Measurements from ENCODE around the gene UBXN11. TPM values are rescaled to one million over a fixed set of nuclear protein-coding genes. Genes with fewer than 3 reads are reported as not detected.

UBXN11 gene, protein sequence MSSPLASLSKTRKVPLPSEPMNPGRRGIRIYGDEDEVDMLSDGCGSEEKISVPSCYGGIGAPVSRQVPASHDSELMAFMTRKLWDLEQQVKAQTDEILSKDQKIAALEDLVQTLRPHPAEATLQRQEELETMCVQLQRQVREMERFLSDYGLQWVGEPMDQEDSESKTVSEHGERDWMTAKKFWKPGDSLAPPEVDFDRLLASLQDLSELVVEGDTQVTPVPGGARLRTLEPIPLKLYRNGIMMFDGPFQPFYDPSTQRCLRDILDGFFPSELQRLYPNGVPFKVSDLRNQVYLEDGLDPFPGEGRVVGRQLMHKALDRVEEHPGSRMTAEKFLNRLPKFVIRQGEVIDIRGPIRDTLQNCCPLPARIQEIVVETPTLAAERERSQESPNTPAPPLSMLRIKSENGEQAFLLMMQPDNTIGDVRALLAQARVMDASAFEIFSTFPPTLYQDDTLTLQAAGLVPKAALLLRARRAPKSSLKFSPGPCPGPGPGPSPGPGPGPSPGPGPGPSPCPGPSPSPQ
- total RNA-seq (2014; rRNA removed; shearing (Covaris generic)): 4.0 and 4.5 TPM in 2 replicates
- 3.3 and 4.4 TPM in 2 replicates for polyA plus RNA-seq (2015; cell fraction: cytosol; rRNA removed)
- 33.1 and 35.2 TPM in 2 replicates for polyA plus RNA-seq (2015; cell fraction: nucleus; rRNA removed)

- peak; percentile 93 for DNase-seq (ENCODE audit: low read depth)
Observed at GRCh38 chr1:26306290-26307229, at the start of gene UBXN11. Gene UBXN11, minus strand, starts transcription at chr1:26306636. Its CDS starts 3,753 bp downstream, at chr1:26302883.

DNA sequence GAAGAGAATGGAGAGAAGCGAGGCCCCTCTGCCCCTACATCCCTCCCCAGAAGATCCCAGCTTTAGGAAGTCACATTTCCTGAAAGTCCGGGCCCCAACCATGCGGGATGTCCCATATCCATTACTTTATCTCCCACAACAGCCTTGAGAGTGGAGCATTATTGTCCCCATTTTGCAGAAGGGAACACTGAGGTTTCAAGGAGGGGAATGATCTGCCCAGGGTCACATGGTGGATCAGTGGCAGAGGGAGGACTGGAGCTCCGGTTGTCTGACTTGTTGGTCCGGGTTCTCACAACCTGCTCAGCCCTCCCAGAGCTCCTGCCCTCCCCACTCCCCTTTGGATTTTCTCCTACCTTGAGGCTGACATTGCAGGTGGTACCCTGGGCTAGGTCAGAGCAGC lies 49.7 kb upstream of the UBXN11 start:
- no peak for DNase-seq (ENCODE audit: low read depth)

DNA sequence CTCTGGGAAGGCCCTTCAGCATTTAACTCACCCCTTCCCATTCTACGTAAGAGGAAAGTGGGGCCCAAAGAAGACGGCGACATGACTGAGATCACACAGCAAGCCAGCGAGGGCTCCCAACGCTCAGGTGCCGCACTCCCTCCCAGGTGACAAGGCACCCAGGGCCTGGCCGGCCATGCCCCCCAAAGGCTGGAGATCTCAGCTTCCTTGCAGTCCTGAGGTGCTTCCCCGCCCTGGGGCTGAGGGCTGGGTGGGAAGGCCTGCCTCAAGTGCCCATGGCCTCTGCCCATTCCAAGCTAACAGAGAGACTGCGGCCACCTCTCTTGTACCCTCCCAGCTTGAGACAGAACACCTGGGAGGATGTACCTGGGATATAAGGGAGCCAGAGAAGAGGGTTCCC lies 48.5 kb upstream of the UBXN11 start:
- no peak for DNase-seq (ENCODE audit: low read depth)

- DNase-seq (ENCODE audit: low read depth): no peak
Observed at GRCh38 chr1:26353976-26354820, 47.8 kb upstream of the UBXN11 start, which contains the start of gene CRYBG2. Gene CRYBG2, minus strand, starts transcription at chr1:26354130. Its CDS starts 7,473 bp downstream, at chr1:26346657.

- DNase-seq (ENCODE audit: low read depth): no peak
Observed at GRCh38 chr1:26353210-26353859, 46.9 kb upstream of the UBXN11 start.

DNA sequence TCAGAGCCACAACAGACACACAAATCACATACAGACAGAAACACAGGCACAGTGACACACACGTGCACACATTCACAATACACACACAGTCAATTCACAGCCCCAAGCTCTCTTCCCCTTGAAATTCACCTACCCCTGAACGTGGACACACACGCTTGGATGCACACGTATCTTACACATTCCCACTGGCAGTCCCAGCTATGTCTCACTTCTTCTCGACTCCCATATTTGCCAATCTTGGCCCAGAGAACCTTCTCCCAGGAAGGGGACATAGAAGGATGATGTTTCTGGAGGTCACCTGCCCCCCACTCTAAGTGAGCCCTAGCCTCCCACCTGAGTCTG lies 45.9 kb upstream of the UBXN11 start:
- no peak for DNase-seq (ENCODE audit: low read depth)

- DNase-seq (ENCODE audit: low read depth): peak; percentile 55
Observed at GRCh38 chr1:26351590-26352337, 45.3 kb upstream of the UBXN11 start.

GRCh38 chr1:26350701-26351589 lies 44.5 kb upstream of the UBXN11 start:
- peak; percentile 46 for DNase-seq (ENCODE audit: low read depth)

DNA sequence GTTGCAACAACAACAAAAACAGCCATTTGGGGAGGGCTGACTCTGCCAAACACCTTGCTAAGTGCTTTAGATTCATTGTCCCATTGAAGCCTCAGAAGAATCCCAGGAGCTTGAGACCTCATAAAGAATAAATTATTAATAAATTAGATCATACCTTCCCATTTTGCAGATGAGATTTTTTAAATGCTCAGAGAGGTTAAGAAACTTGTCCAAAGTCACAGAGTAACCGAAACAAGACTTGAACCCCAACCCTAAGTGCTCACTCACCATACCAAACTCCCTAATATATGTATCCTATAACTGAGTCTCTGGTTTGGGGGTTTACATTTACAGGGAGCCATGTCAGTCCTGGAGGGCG lies 43.9 kb upstream of the UBXN11 start:
- DNase-seq (ENCODE audit: low read depth): no peak

- no peak for DNase-seq (ENCODE audit: low read depth)
Observed at GRCh38 chr1:26349877-26350244, 43.4 kb upstream of the UBXN11 start.

GRCh38 chr1:26349188-26349876 lies 42.9 kb upstream of the UBXN11 start:
- peak; percentile 85 for DNase-seq (ENCODE audit: low read depth)

DNA sequence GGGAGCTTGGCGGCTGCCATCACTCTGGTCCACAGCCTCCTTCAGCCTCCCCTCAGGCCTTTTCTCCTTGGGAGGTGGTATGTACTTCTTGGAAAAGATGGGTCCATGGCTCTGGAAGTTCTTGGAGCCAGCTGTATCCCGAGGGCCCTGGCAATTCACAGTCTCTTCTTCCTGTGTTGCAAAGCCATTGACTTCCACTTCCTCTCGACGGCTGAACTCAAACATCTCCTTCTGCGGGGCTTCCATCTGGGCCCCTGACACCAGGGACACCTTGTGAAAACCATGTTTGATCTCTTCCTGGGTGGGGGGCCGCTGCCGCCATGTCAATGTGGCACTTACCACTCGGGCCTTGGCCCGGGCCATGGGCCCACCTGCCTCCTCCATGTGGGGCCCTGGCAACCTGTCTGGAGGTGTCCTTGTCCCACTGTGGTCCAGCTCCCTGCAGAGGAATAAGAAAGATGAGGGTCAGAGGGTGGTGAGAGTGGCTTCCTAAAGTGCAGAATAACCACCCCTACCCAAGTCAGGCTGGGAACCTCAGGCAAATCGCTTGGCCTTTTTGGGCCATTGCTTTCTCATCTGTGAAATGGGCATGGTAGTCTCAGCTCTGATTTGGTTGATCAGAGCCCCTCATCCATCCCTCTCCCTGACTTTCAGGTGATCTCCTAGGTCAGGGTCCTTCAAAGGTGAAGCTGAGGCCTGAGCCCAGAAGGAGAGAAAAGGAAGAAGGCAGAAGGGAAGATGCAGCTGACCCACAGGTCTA lies 40.0 kb upstream of the UBXN11 start:
- no peak for DNase-seq (ENCODE audit: low read depth)

DNA sequence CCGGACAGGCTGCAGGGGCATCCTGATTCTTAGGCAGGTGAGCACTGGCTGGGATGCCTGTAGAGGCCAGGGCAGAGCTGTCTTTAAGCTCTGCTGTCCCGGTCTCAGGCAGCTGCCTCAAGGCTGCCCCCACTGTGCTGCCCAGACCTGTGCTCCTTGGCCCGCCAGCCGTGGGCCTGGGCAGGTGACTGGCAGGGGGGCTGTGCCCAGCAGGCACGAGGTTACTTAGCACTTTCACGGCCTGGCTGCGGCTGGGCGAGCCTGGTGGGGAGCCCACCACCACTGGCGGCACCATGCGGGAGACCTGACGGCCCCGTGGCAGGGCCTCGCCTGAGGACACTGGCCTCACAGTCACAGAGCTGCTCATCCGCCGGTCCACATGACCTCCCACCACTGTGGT lies 39.3 kb upstream of the UBXN11 start:
- no peak for DNase-seq (ENCODE audit: low read depth)

DNA sequence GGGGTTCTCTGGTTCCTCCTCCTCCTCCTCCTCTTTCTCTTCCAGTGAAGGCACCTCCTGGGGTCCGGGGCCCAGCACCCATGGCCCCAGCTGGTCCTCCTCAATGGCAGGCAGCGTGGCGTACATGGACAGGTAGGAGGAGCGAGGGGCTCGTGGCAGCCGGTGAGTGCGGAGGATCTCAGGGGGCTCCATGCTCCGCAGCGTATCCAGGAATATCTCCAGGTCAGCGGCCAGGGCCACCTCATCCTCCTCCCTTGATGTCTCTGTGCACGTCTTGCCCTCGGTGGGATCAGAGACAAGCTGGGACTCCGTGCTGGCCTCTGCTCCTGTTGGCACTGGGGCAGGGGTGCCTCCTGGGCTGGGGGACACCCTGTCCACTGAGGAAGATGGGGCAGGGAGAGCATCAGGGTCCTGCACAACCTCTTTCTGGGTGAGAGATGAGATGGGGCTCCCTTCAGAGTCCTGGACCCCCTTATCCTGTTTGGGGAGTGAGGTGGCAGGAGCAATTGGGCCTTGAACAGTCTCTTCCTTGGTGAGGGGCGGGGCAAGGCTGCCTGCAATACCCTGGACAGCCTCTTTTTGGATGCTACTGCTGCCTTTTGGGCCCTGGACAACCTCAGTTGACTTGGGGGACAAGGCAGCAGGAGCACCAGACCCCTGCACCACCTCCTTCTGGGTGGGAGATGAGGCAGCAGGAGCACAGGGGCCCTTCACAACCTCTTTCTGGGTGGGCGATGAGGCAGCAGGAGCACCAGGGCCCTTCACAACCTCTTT lies 37.9 kb upstream of the UBXN11 start:
- DNase-seq (ENCODE audit: low read depth): no peak

DNA sequence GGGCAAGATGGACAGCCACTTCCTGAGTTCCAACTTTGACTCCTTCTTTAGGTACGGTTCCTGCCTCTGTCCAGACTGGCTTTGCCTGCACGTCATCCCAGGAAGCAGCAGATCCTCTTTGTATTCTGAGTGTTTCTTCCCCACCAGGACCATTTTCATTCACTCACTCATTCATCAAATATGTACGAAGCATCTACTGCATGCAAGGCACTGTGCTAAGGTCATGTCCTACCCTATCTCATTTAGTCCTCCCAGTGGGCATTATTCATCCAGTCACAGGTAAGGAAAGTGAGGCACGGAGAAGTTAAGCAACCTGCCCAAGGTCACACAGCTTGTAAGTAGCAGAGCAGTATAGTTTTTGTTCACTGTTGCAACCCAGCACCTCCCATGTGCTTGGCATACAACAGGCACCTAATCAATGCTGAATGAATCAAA lies 33.6 kb upstream of the UBXN11 start:
- DNase-seq (ENCODE audit: low read depth): peak; percentile 37

GRCh38 chr1:26338670-26339069 lies 32.2 kb upstream of the UBXN11 start:
- DNase-seq (ENCODE audit: low read depth): no peak
